OCI-LY7 (cell line): Measurements from ENCODE around the gene EIF4G3. TPM values are rescaled to one million over a fixed set of nuclear protein-coding genes. Genes with fewer than 3 reads are reported as not detected.
"Not testable (repeated sequence)": the region's sequence is repeated elsewhere in the genome, so short reads cannot be mapped to it uniquely, and the experiment has no call there.

Experiments
- BruUV-seq: library from RNA; stranded (reverse); fragments of 400-500 nt; replicated peaks from 2 replicates; lab custom pipeline; 2021; lab: Mats Ljungman, UMichigan
- CTCF ChIA-PET: fragments of 300-600 bp; sonication (Branson Sonifier 250); formaldehyde crosslinking; loops from one replicate; lab custom pipeline; 2022; ENCODE audit warnings: antibody characterized with exemption; ENCODE audit not compliant: unreplicated experiment; lab: Charles Lee
- POLR2A ChIA-PET: fragments of 300-600 bp; sonication (Branson Sonifier 250); formaldehyde crosslinking; loops from one replicate; lab custom pipeline; 2022; ENCODE audit warnings: antibody characterized with exemption; lab: Charles Lee
- DNase-seq: peaks from one replicate; pipeline ENCODE4 v3.0.0-alpha.2; 2015; ENCODE audit warnings: low spot score
- H2AFZ ChIP-seq: fragments of 200-600 bp; sonication (generic), shearing (Covaris generic); 2 replicates; pipeline ENCODE4 v1.6.1; 2014; ENCODE audit warnings: mild to moderate bottlenecking, antibody characterized with exemption, low read length, moderate library complexity
- H3K27ac ChIP-seq: fragments of 200-600 bp; sonication (generic); 2 replicates; pipeline ENCODE4 v1.5.1; 2014; ENCODE audit warnings: mixed run types, low read depth, mild to moderate bottlenecking, moderate library complexity, low read length, inconsistent platforms; ENCODE audit not compliant: poor library complexity, severe bottlenecking
- H3K36me3 ChIP-seq: fragments of 200-600 bp; sonication (generic); 2 replicates; pipeline ENCODE4 v1.6.1; 2014; ENCODE audit warnings: mild to moderate bottlenecking, antibody characterized with exemption, low read length, moderate library complexity, mixed read lengths; ENCODE audit not compliant: insufficient read depth
- H3K4me1 ChIP-seq: fragments of 200-600 bp; sonication (generic); 2 replicates; pipeline ENCODE4 v1.5.1; 2014; ENCODE audit warnings: mild to moderate bottlenecking, low read length; ENCODE audit not compliant: insufficient read depth, poor library complexity, severe bottlenecking
- H3K4me2 ChIP-seq: fragments of 200-600 bp; sonication (generic); 2 replicates; pipeline ENCODE4 v1.6.1; 2014; ENCODE audit warnings: mild to moderate bottlenecking, low read length
- H3K4me3 ChIP-seq: fragments of 200-600 bp; sonication (generic); 2 replicates; pipeline ENCODE4 v1.5.1; 2014; ENCODE audit warnings: mild to moderate bottlenecking, low read depth, low read length; ENCODE audit not compliant: poor library complexity, severe bottlenecking
- H3K79me2 ChIP-seq: fragments of 200-600 bp; sonication (generic); 2 replicates; pipeline ENCODE4 v1.6.1; 2016; ENCODE audit warnings: low read depth, mild to moderate bottlenecking, low read length, moderate library complexity, mixed read lengths; ENCODE audit not compliant: insufficient read depth
- H3K9me2 ChIP-seq: fragments of 200-600 bp; sonication (generic); 2 replicates; pipeline ENCODE4 v1.6.1; 2016; ENCODE audit warnings: mild to moderate bottlenecking, low read length, mixed read lengths; ENCODE audit not compliant: insufficient read depth
- H3K9me3 ChIP-seq: fragments of 200-600 bp; sonication (generic); 2 replicates; pipeline ENCODE4 v1.6.1; 2014; ENCODE audit warnings: mild to moderate bottlenecking, mixed run types, low read length, mixed read lengths
- H4K20me1 ChIP-seq: fragments of 200-600 bp; sonication (generic); 2 replicates; pipeline ENCODE4 v1.6.1; 2014; ENCODE audit warnings: mild to moderate bottlenecking, antibody characterized with exemption, low read length, moderate library complexity, mixed read lengths; ENCODE audit not compliant: insufficient read depth
- CTCF ChIP-seq: fragments of 200-600 bp; sonication (generic); conservative IDR thresholded peaks from 2 replicates; pipeline ENCODE4 v1.5.1; 2014; ENCODE audit warnings: mild to moderate bottlenecking, antibody characterized with exemption, low read length, moderate library complexity, mixed read lengths
- EZH2phosphoT487 ChIP-seq: fragments of 200-600 bp; sonication (generic); IDR thresholded peaks from 2 replicates; pipeline ENCODE4 v1.6.1; 2018; ENCODE audit warnings: low read depth, borderline replicate concordance, mild to moderate bottlenecking, mixed run types, antibody characterized with exemption, low read length, moderate library complexity, mixed read lengths
- intact Hi-C: fragments of 100-400 bp; cut with micrococcal nuclease; formaldehyde crosslinking; loops from one replicate; pipeline ENCODE4 v1.10.0; 2022; ENCODE audit not compliant: unreplicated experiment
- total RNA-seq, 2 experiments: library from RNA; depleted of rRNA in 1 of 2; stranded (reverse); fragments of >200 nt in 1 of 2; shearing (Covaris generic) in 1 of 2; gene quantifications; 2 replicates each; pipeline ENCODE4 v1.2.3, GENCODE V29; 2014 to 2022

EIF4G3 gene
- total RNA-seq, 2 experiments from 2014 or later, result 28.5 to 62.1 TPM

- intact Hi-C loops, result no loop called here
- Histone ChIP-seq H3K4me1 (no peaks in the 10 kb centered on the region), H3K79me2 (no peaks in the 10 kb centered on the region), H3K27ac (no peak overlapping the region), H2AFZ (no peak overlapping the region), H4K20me1 (no peaks in the 10 kb centered on the region), H3K36me3 (peaks cover 13% of the 10 kb centered on the region; the same call in 1 of the 2 replicates), H3K4me2 (no peak overlapping the region), H3K9me2 (no peaks in the 10 kb centered on the region), H3K4me3 (no peak overlapping the region), H3K9me3 (no peaks in the 10 kb centered on the region)
- no peak for TF ChIP-seq CTCF
- no peak for TF ChIP-seq EZH2phosphoT487
- BruUV-seq, result no TSS peak
- DNase-seq, result no peak
- ChIA-PET POLR2A (no interaction called here), CTCF (no interaction called here)
Measured at GRCh38 chr1:21098186-21098915, 78.3 kb downstream of the EIF4G3 start.

- no peaks in the 10 kb centered on the region for H4K20me1 ChIP-seq
- H3K27ac ChIP-seq, result no peak overlapping the region
- H3K4me3 ChIP-seq, result no peak overlapping the region
- no TSS peak for BruUV-seq
- H3K4me2 ChIP-seq, result no peak overlapping the region
- intact Hi-C loops, result no loop called here
- ChIA-PET CTCF (no interaction called here), POLR2A (no interaction called here)
- no peak overlapping the region for H2AFZ ChIP-seq
- H3K36me3 ChIP-seq, result peaks cover 13% of the 10 kb centered on the region; the same call in 1 of the 2 replicates
- H3K79me2 ChIP-seq, result no peaks in the 10 kb centered on the region
- DNase-seq, result no peak
- TF ChIP-seq CTCF (no peak), EZH2phosphoT487 (no peak)
- H3K9me2 ChIP-seq, result no peaks in the 10 kb centered on the region
- H3K4me1 ChIP-seq, result no peaks in the 10 kb centered on the region
- no peaks in the 10 kb centered on the region for H3K9me3 ChIP-seq
Measured at GRCh38 chr1:21097729-21098128, 79.0 kb downstream of the EIF4G3 start.

GRCh38 chr1:21095976-21096375, 80.7 kb downstream of the EIF4G3 start:
- no peaks in the 10 kb centered on the region for H3K9me3 ChIP-seq
- CTCF ChIA-PET, result no interaction called here
- H3K4me2 ChIP-seq, result no peak overlapping the region
- H3K4me1 ChIP-seq, result peaks cover 5% of the 10 kb centered on the region
- H3K79me2 ChIP-seq, result no peaks in the 10 kb centered on the region
- intact Hi-C loops, result no loop called here
- no peak overlapping the region for H3K4me3 ChIP-seq
- H4K20me1 ChIP-seq, result no peaks in the 10 kb centered on the region
- H3K9me2 ChIP-seq, result no peaks in the 10 kb centered on the region
- no peak overlapping the region for H2AFZ ChIP-seq
- BruUV-seq, result no TSS peak
- H3K27ac ChIP-seq, result no peak overlapping the region
- TF ChIP-seq EZH2phosphoT487, result no peak
- no peak for TF ChIP-seq CTCF
- POLR2A ChIA-PET, result interaction anchor here (0.6 to 0.7 kb wide), 2 partner anchors 8 to 12 kb away, joined by 3 to 4 read pairs; no protein-coding TSS in a partner anchor
- peaks cover 12% of the 10 kb centered on the region; the same call in 1 of the 2 replicates for H3K36me3 ChIP-seq
- DNase-seq, result no peak

GRCh38 chr1:21094282-21094681, 82.4 kb downstream of the EIF4G3 start:
- H3K4me2 ChIP-seq, H4K20me1 ChIP-seq, intact Hi-C loops, H2AFZ ChIP-seq, POLR2A ChIA-PET, H3K79me2 ChIP-seq, H3K9me2 ChIP-seq, CTCF ChIA-PET, H3K4me3 ChIP-seq, H3K9me3 ChIP-seq, DNase-seq, H3K36me3 ChIP-seq, H3K27ac ChIP-seq, BruUV-seq: not testable (repeated sequence)
- H3K4me1 ChIP-seq, result peaks cover 22% of the 10 kb centered on the region
